Skin epidermis (tissue), 12 donors: ENCODE results near the gene USP15.
"Not testable (repeated sequence)": the region's sequence is repeated elsewhere in the genome, so short reads cannot be mapped to it uniquely, and the experiment has no call there.

Experiments used
- H3K27ac ChIP-seq, 21 experiments: fragments of 200-600 bp; sonication (generic) in 11 of 21; one replicate each; pipeline ENCODE4 v1.5.0; 2020; ENCODE audit warnings: mild to moderate bottlenecking in 3 of 21, inconsistent platforms in 2 of 21, moderate library complexity in 2 of 21
- H3K4me3 ChIP-seq, 7 experiments: fragments of 200-600 bp; sonication (generic) in 2 of 7; one replicate each; pipeline ENCODE4 v1.5.0; 2020; ENCODE audit warnings: inconsistent platforms in 2 of 7, mild to moderate bottlenecking in 2 of 7, moderate library complexity in 1 of 7

USP15 gene

GRCh38 chr12:62306569-62307530, 46.6 kb downstream of the USP15 start:
- H3K4me3 ChIP-seq, result no peak overlapping the region
- H3K27ac ChIP-seq, result no peak overlapping the region

GRCh38 chr12:62308201-62308600, 48.0 kb downstream of the USP15 start:
- Histone ChIP-seq H3K4me3 (no peak overlapping the region), H3K27ac (no peak overlapping the region)

GRCh38 chr12:62313727-62314380, 53.6 kb downstream of the USP15 start:
- no peak overlapping the region for H3K4me3 ChIP-seq

GRCh38 chr12:62317017-62317416, 56.8 kb downstream of the USP15 start:
- no peak overlapping the region for H3K4me3 ChIP-seq
- no peak overlapping the region for H3K27ac ChIP-seq

More at GRCh38 chr12:62313727-62314380, 53.6 kb downstream of the USP15 start:
- H3K27ac ChIP-seq, result no peak overlapping the region

- Histone ChIP-seq H3K27ac (no peak overlapping the region), H3K4me3 (no peak overlapping the region)
These were observed 58.9 kb downstream of the USP15 start for GRCh38 chr12:62319058-62319457.

- Histone ChIP-seq H3K4me3 (no peak overlapping the region), H3K27ac (no peak overlapping the region)
These were observed 59.9 kb downstream of the USP15 start for GRCh38 chr12:62320054-62320453.

- H3K4me3 ChIP-seq, result no peak overlapping the region
- H3K27ac ChIP-seq, result no peak overlapping the region
These were observed 63.2 kb downstream of the USP15 start for GRCh38 chr12:62323386-62323785.

- Histone ChIP-seq H3K4me3 (no peak overlapping the region), H3K27ac (no peak overlapping the region)
These were observed 68.2 kb downstream of the USP15 start for GRCh38 chr12:62328296-62328921.

- Histone ChIP-seq H3K4me3 (no peak overlapping the region), H3K27ac (no peak overlapping the region)
These were observed 71.1 kb downstream of the USP15 start for GRCh38 chr12:62331306-62331705.

GRCh38 chr12:62332598-62332997, 72.4 kb downstream of the USP15 start:
- H3K27ac ChIP-seq, result no peak overlapping the region
- H3K4me3 ChIP-seq, result no peak overlapping the region

- H3K27ac ChIP-seq, result no peak overlapping the region
These were observed 74.9 kb downstream of the USP15 start for GRCh38 chr12:62335057-62335456.

GRCh38 chr12:62335796-62336195, 75.6 kb downstream of the USP15 start:
- Histone ChIP-seq H3K4me3 (no peak overlapping the region), H3K27ac (no peak overlapping the region)

More at GRCh38 chr12:62335057-62335456, 74.9 kb downstream of the USP15 start:
- no peak overlapping the region for H3K4me3 ChIP-seq

- H3K4me3 ChIP-seq, H3K27ac ChIP-seq: not testable (repeated sequence)
These were observed 77.4 kb downstream of the USP15 start for GRCh38 chr12:62337643-62338042.

- not testable (repeated sequence) for H3K27ac ChIP-seq, H3K4me3 ChIP-seq
These were observed 82.6 kb downstream of the USP15 start for GRCh38 chr12:62342614-62343303.

GRCh38 chr12:62343304-62344120, 83.3 kb downstream of the USP15 start:
- H3K27ac ChIP-seq, H3K4me3 ChIP-seq: not testable (repeated sequence)

- H3K27ac ChIP-seq, H3K4me3 ChIP-seq: not testable (repeated sequence)
These were observed 84.7 kb downstream of the USP15 start for GRCh38 chr12:62344731-62345556.

- Histone ChIP-seq H3K27ac (no peak overlapping the region), H3K4me3 (no peak overlapping the region)
These were observed 85.5 kb downstream of the USP15 start for GRCh38 chr12:62345667-62346066.

GRCh38 chr12:62346817-62347216, 86.6 kb downstream of the USP15 start:
- no peak overlapping the region for H3K4me3 ChIP-seq
- no peak overlapping the region for H3K27ac ChIP-seq
